Hepatocyte (in vitro differentiated cells): Measurements from ENCODE around the gene NF2.

ENCODE experiments used
- EZH2phosphoT487 ChIP-seq: fragments of 200-600 bp; sonication (generic); IDR thresholded peaks from one replicate; pipeline ENCODE4 v1.6.1; 2018; ENCODE audit warnings: antibody characterized with exemption, mild to moderate bottlenecking, low read depth, moderate library complexity; ENCODE audit not compliant: unreplicated experiment, severe bottlenecking
- TF ChIP-seq, protein P1 (sequence below): fragments of 200-600 bp; sonication (generic); IDR thresholded peaks from 2 replicates; pipeline ENCODE4 v1.5.1; 2016; ENCODE audit warnings: antibody characterized with exemption, mild to moderate bottlenecking; ENCODE audit not compliant: poor library complexity

DNA sequence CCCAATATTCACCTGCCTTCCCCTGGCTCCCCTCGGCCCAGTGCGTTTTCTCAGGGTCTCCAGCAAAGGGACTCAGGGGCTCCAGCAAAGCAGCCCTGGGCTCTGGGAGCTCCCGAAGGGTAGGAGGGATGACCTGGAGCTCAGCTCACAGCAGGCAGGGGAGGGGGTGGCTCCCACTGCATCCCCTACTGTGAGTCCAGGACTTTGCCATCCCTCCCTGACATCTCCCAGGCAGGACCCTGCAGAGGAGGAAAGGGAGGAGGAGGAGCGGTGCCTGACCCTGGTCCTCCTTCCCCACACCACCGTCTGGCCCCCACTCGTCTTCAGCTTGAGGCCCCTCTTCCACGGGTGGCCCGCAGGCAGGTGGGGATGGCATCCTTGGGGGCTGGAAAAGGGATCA is 121.4 kb downstream of the NF2 start:
- TF ChIP-seq, protein P1, sequence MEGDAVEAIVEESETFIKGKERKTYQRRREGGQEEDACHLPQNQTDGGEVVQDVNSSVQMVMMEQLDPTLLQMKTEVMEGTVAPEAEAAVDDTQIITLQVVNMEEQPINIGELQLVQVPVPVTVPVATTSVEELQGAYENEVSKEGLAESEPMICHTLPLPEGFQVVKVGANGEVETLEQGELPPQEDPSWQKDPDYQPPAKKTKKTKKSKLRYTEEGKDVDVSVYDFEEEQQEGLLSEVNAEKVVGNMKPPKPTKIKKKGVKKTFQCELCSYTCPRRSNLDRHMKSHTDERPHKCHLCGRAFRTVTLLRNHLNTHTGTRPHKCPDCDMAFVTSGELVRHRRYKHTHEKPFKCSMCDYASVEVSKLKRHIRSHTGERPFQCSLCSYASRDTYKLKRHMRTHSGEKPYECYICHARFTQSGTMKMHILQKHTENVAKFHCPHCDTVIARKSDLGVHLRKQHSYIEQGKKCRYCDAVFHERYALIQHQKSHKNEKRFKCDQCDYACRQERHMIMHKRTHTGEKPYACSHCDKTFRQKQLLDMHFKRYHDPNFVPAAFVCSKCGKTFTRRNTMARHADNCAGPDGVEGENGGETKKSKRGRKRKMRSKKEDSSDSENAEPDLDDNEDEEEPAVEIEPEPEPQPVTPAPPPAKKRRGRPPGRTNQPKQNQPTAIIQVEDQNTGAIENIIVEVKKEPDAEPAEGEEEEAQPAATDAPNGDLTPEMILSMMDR: no peak
- no peak for TF ChIP-seq EZH2phosphoT487
